ENCODE data around the gene LUZP1.

LUZP1 gene

GRCh38 chr1:23050201-23050600 lies 118.5 kb downstream of the LUZP1 start:
- DNase-seq = no peak
- TF ChIP-seq GATA1 (IDR thresholded peaks at IDR 0.05; ENCODE audit: low read depth, low read length) (no peak), POLR2A (IDR thresholded peaks at IDR 0.05; ENCODE audit: low read length) (no peak)

- no peak for TF ChIP-seq POLR2A (IDR thresholded peaks at IDR 0.05; ENCODE audit: low read length)
These were observed 124.6 kb downstream of the LUZP1 start for GRCh38 chr1:23044035-23044434.

GRCh38 chr1:23040509-23040908 lies 128.1 kb downstream of the LUZP1 start:
- TF ChIP-seq GATA1 (IDR thresholded peaks at IDR 0.05; ENCODE audit: low read depth, low read length) (no peak), POLR2A (IDR thresholded peaks at IDR 0.05; ENCODE audit: low read length) (no peak)

More at GRCh38 chr1:23044035-23044434, 124.6 kb downstream of the LUZP1 start:
- no peak for DNase-seq

GRCh38 chr1:23039308-23039826 lies 129.3 kb downstream of the LUZP1 start:
- no peak for DNase-seq
- no peak for TF ChIP-seq POLR2A (IDR thresholded peaks at IDR 0.05; ENCODE audit: low read length)

More at GRCh38 chr1:23040509-23040908, 128.1 kb downstream of the LUZP1 start:
- no peak for DNase-seq

GRCh38 chr1:23037081-23037740 lies 131.4 kb downstream of the LUZP1 start:
- TF ChIP-seq POLR2A (IDR thresholded peaks at IDR 0.05; ENCODE audit: low read length) (no peak), GATA1 (IDR thresholded peaks at IDR 0.05; ENCODE audit: low read depth, low read length) (no peak)

GRCh38 chr1:23035823-23036452 lies 132.7 kb downstream of the LUZP1 start:
- DNase-seq = no peak
- TF ChIP-seq GATA1 (IDR thresholded peaks at IDR 0.05; ENCODE audit: low read depth, low read length) = no peak
- TF ChIP-seq POLR2A (IDR thresholded peaks at IDR 0.05; ENCODE audit: low read length) = no peak

More at GRCh38 chr1:23037081-23037740, 131.4 kb downstream of the LUZP1 start:
- DNase-seq = no peak

All from erythroblast (primary cell).